Panc1 (cell line): Measurements from ENCODE around the gene SH3PXD2B. TPM values are rescaled to one million over a fixed set of nuclear protein-coding genes. Genes with fewer than 3 reads are reported as not detected.
A peak's percentile ranks its signal among the peaks of the same experiment; 100 is the strongest.

Experiments used
- ATAC-seq: fragments of 200-7000 bp; cut with Tn5 transposase; 2 replicates; pipeline ENCODE4 v1.9.1; 2020; ENCODE audit warnings: mild to moderate bottlenecking, moderate library complexity
- BruUV-seq: library from RNA; stranded (reverse); fragments of 400-500 nt; replicated peaks from 2 replicates; lab custom pipeline; 2021; lab: Mats Ljungman, UMichigan
- CTCF ChIA-PET: fragments of 300-600 bp; sonication (Branson Sonifier 250); formaldehyde crosslinking; loops from one replicate; lab custom pipeline; 2022; ENCODE audit warnings: antibody characterized with exemption; lab: Charles Lee
- POLR2A ChIA-PET: fragments of 300-600 bp; sonication (Branson Sonifier 250); formaldehyde crosslinking; loops from one replicate; lab custom pipeline; 2022; ENCODE audit warnings: antibody characterized with exemption; lab: Charles Lee
- DNase-seq: peaks from one replicate; pipeline ENCODE4 v3.0.0-alpha.2; 2010; ENCODE audit warnings: low read depth, low spot score
- H3K27ac ChIP-seq: 2 replicates; pipeline ENCODE4 v1.5.1; 2011; ENCODE audit warnings: mild to moderate bottlenecking, low read length, inconsistent platforms
- H3K27me3 ChIP-seq: fragments of 200-500 bp; sonication (Bioruptor generic); 2 replicates; pipeline ENCODE4 v1.6.0; 2014; ENCODE audit warnings: low read length, inconsistent platforms; ENCODE audit not compliant: control insufficient read depth, insufficient read depth
- H3K36me3 ChIP-seq: fragments of 200-500 bp; sonication (Bioruptor generic); 2 replicates; pipeline ENCODE4 v1.5.1; 2014; ENCODE audit warnings: inconsistent platforms, mild to moderate bottlenecking, low read length, moderate library complexity; ENCODE audit not compliant: control insufficient read depth, insufficient read depth
- H3K4me1 ChIP-seq: 2 replicates; pipeline ENCODE4 v1.5.1; 2011; ENCODE audit warnings: inconsistent platforms, mild to moderate bottlenecking, low read length, moderate library complexity; ENCODE audit not compliant: control insufficient read depth, insufficient read depth
- H3K4me3 ChIP-seq, 2 experiments: 2 replicates each; pipeline ENCODE4 v1.5.1; 2011 to 2012; ENCODE audit warnings: low read depth in 2 of 2, low read length in 2 of 2, mild to moderate bottlenecking in 2 of 2, inconsistent platforms in 1 of 2, moderate library complexity in 1 of 2
- H3K9me3 ChIP-seq: fragments of 200-500 bp; sonication (Bioruptor generic); 2 replicates; pipeline ENCODE4 v1.5.1; 2014; ENCODE audit warnings: low read depth, mild to moderate bottlenecking, inconsistent platforms, low read length, moderate library complexity; ENCODE audit not compliant: control insufficient read depth, insufficient read depth
- CTCF ChIP-seq: fragments of 450-650 bp; IDR thresholded peaks from 2 replicates; pipeline ENCODE4 v1.5.1; 2017; ENCODE audit warnings: mild to moderate bottlenecking
- POLR2AphosphoS5 ChIP-seq: IDR thresholded peaks from 2 replicates; pipeline ENCODE4 v1.6.1; 2012; ENCODE audit warnings: mild to moderate bottlenecking, low read depth, low read length, moderate library complexity
- REST ChIP-seq, 2 experiments: IDR thresholded peaks; 2 replicates each; pipeline ENCODE4 v1.6.1; 2011 to 2012; ENCODE audit warnings: low read depth in 2 of 2, control low read depth in 1 of 2, low read length in 1 of 2, mild to moderate bottlenecking in 1 of 2, moderate library complexity in 1 of 2; ENCODE audit not compliant: insufficient read depth in 1 of 2
- SIN3A ChIP-seq: IDR thresholded peaks from 2 replicates; pipeline ENCODE4 v1.6.1; 2012; ENCODE audit warnings: low read depth, mild to moderate bottlenecking, low read length, moderate library complexity, borderline replicate concordance; ENCODE audit not compliant: insufficient read depth
- TCF7L2 ChIP-seq: IDR thresholded peaks from 2 replicates; pipeline ENCODE4 v1.6.1; 2011; ENCODE audit warnings: mild to moderate bottlenecking, low read depth, low read length, inconsistent platforms
- in situ Hi-C: cut with HindIII; loops from 2 replicates; pipeline ENCODE4 v1.10.0; 2016; ENCODE audit warnings: low sequenced_read_pairs, low pct_unique_long_range_greater_than_20kb
- intact Hi-C: fragments of 100-400 bp; cut with micrococcal nuclease; formaldehyde crosslinking; loops from one replicate; pipeline ENCODE4 v1.10.0; 2022; ENCODE audit not compliant: unreplicated experiment
- total RNA-seq: library from RNA; stranded (reverse); gene quantifications from one replicate; pipeline ENCODE4 v1.2.1, GENCODE V29; 2021; ENCODE audit not compliant: unreplicated experiment

Gene SH3PXD2B
- total RNA-seq, 1 experiment from 2014 or later, result 39.7 TPM

GRCh38 chr5:172417130-172417841, 37.0 kb downstream of the SH3PXD2B start:
- Histone ChIP-seq H3K27ac (no peak overlapping the region), H3K9me3 (no peaks in the 10 kb centered on the region), H3K4me1 (peaks cover 7% of the 10 kb centered on the region; the same call in 1 of the 2 replicates), H3K27me3 (no peaks in the 10 kb centered on the region), H3K36me3 (no peaks in the 10 kb centered on the region), H3K4me3 (no peak overlapping the region)
- POLR2A ChIA-PET, result no interaction called here
- DNase-seq (no peak), ATAC-seq (no peak)
- intact Hi-C loops (no loop called here), in situ Hi-C loops (no loop called here)
- CTCF ChIA-PET, result no interaction called here
- TF ChIP-seq REST (IDR thresholded peaks at IDR 0.05; ENCODE audit: insufficient read depth in 1 of 2, low read depth in 2 of 2, low read length in 1 of 2) (no peak), POLR2AphosphoS5 (no peak), SIN3A (no peak), CTCF (no peak), TCF7L2 (no peak)
- no TSS peak for BruUV-seq

GRCh38 chr5:172415362-172416275, 38.7 kb downstream of the SH3PXD2B start:
- Histone ChIP-seq H3K4me1 (peaks cover 7% of the 10 kb centered on the region; the same call in 1 of the 2 replicates), H3K36me3 (no peaks in the 10 kb centered on the region), H3K27me3 (no peaks in the 10 kb centered on the region), H3K4me3 (no peak overlapping the region), H3K27ac (peak overlapping the region; percentile 18), H3K9me3 (no peaks in the 10 kb centered on the region)
- no peak for TF ChIP-seq TCF7L2
- TF ChIP-seq CTCF, result no peak
- no peak for TF ChIP-seq REST (IDR thresholded peaks at IDR 0.05; ENCODE audit: insufficient read depth in 1 of 2, low read depth in 2 of 2, low read length in 1 of 2)
- TF ChIP-seq POLR2AphosphoS5, result no peak
- TF ChIP-seq SIN3A, result no peak
- ATAC-seq (no peak), DNase-seq (no peak)
- ChIA-PET POLR2A (interaction anchor here (0.7 kb wide), 1 partner anchor 385 kb away, joined by 9 read pairs; no protein-coding TSS in a partner anchor), CTCF (interaction anchor here (0.6 kb wide), 1 partner anchor 30 kb away, joined by 4 read pairs; no protein-coding TSS in a partner anchor)
- BruUV-seq, result no TSS peak
- in situ Hi-C loops, result no loop called here
- intact Hi-C loops, result no loop called here
